Loucy (cell line): ENCODE data around the gene GDNF.
"Not testable (repeated sequence)": the region's sequence is repeated elsewhere in the genome, so short reads cannot be mapped to it uniquely, and the experiment has no call there.

ENCODE experiments used
- H2AFZ ChIP-seq: fragments of 200-600 bp; sonication (generic); 2 replicates; pipeline ENCODE4 v1.6.0; 2016; ENCODE audit warnings: antibody characterized with exemption, mild to moderate bottlenecking, low read length, moderate library complexity
- H3F3A ChIP-seq: fragments of 200-600 bp; 2 replicates; pipeline ENCODE4 v1.6.0; 2016; ENCODE audit warnings: antibody characterized with exemption, low read depth, mild to moderate bottlenecking
- H3K27me3 ChIP-seq: fragments of 200-600 bp; sonication (generic); 2 replicates; pipeline ENCODE4 v1.6.1; 2014; ENCODE audit warnings: low read length, mild to moderate bottlenecking; ENCODE audit not compliant: insufficient read depth, poor library complexity, severe bottlenecking
- H3K36me3 ChIP-seq: fragments of 200-600 bp; sonication (generic); 2 replicates; pipeline ENCODE4 v1.6.1; 2016; ENCODE audit warnings: low read length; ENCODE audit not compliant: insufficient read depth
- H3K4me1 ChIP-seq: fragments of 200-600 bp; sonication (generic); 2 replicates; pipeline ENCODE4 v1.5.1; 2014; ENCODE audit warnings: low read length, mild to moderate bottlenecking; ENCODE audit not compliant: insufficient read depth, poor library complexity, severe bottlenecking
- H3K4me2 ChIP-seq: fragments of 200-600 bp; sonication (generic); 2 replicates; pipeline ENCODE4 v1.6.0; 2014; ENCODE audit warnings: antibody characterized with exemption, low read length, low read depth, mild to moderate bottlenecking; ENCODE audit not compliant: poor library complexity, severe bottlenecking
- H3K4me3 ChIP-seq: fragments of 200-600 bp; sonication (generic); 2 replicates; pipeline ENCODE4 v1.5.1; 2014; ENCODE audit warnings: low read length, mild to moderate bottlenecking, mixed read lengths; ENCODE audit not compliant: poor library complexity, severe bottlenecking
- H3K79me2 ChIP-seq: fragments of 200-600 bp; sonication (generic); 2 replicates; pipeline ENCODE4 v1.6.1; 2014; ENCODE audit warnings: low read length; ENCODE audit not compliant: insufficient read depth
- H3K9ac ChIP-seq: fragments of 200-600 bp; sonication (generic); 2 replicates; pipeline ENCODE4 v1.6.0; 2014; ENCODE audit warnings: mild to moderate bottlenecking, low read depth, low read length, moderate library complexity; ENCODE audit not compliant: poor library complexity, severe bottlenecking
- H3K9me2 ChIP-seq: fragments of 200-600 bp; sonication (generic); replicated peaks from 2 replicates; pipeline ENCODE4 v1.6.1; 2016; ENCODE audit warnings: low read depth, low read length, mixed read lengths
- H3K9me3 ChIP-seq: fragments of 200-600 bp; sonication (generic); 2 replicates; pipeline ENCODE4 v1.6.1; 2014; ENCODE audit warnings: mild to moderate bottlenecking, antibody characterized with exemption, low read length, low read depth; ENCODE audit not compliant: insufficient read depth
- H4K20me1 ChIP-seq: fragments of 200-600 bp; sonication (generic); 2 replicates; pipeline ENCODE4 v1.6.0; 2014; ENCODE audit warnings: antibody characterized with exemption, low read length, mild to moderate bottlenecking; ENCODE audit not compliant: insufficient read depth, poor library complexity, severe bottlenecking
- EZH2phosphoT487 ChIP-seq: fragments of 200-600 bp; IDR thresholded peaks from 2 replicates; pipeline ENCODE4 v1.6.1; 2018; ENCODE audit warnings: antibody characterized with exemption, mild to moderate bottlenecking, moderate library complexity, borderline replicate concordance
- TF ChIP-seq, protein P1 (sequence below): fragments of 200-600 bp; sonication (generic); conservative IDR thresholded peaks from 2 replicates; pipeline ENCODE4 v1.5.1; 2014; ENCODE audit warnings: mild to moderate bottlenecking, antibody characterized with exemption, low read length

The GDNF gene

DNA sequence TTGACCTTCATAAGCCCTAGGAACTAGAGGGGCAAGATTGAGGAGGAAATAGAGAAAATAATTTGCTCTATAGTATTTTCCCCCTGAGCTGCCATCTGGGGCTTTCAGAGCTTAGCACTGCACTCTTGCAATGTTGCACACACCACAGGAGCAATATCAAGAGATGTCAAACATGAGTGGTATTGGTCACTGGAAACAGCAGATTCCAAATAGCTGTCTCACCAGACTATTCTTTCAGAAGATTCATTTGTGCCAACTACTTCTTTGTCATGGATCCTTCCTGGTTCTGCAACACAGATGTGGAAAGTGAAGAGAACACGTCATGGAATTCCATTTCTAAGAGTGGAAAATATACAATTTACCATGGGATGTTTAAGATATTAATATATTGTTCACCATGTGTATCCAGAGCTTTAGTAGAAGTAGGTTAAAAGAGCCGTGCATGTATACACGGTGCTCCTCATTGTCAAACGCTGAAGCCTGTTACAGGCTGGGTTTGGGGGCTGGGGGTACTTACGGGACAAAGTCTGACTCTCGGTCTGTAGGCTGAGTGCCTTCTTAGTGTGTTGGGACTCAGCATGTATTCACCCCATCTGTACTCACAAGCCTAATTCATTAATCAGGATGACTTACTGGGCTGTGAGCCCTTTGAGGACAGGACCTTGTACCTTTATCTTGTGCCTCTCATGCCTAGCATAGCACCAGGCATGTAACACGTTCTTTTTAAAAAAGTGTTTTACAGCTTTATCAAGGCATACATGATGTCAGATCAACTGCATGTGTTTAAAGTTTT lies 31.4 kb upstream of the GDNF start:
- Histone ChIP-seq H3K27me3 (no peaks in the 10 kb centered on the region), H3K4me2 (no peak overlapping the region), H2AFZ (no peak overlapping the region), H4K20me1 (no peaks in the 10 kb centered on the region), H3K9me2 (no peaks in the 10 kb centered on the region), H3F3A (no peaks in the 10 kb centered on the region), H3K9ac (no peak overlapping the region), H3K9me3 (no peaks in the 10 kb centered on the region), H3K79me2 (no peaks in the 10 kb centered on the region), H3K4me3 (no peak overlapping the region), H3K4me1 (no peaks in the 10 kb centered on the region), H3K36me3 (no peaks in the 10 kb centered on the region)
- TF ChIP-seq, protein P1, sequence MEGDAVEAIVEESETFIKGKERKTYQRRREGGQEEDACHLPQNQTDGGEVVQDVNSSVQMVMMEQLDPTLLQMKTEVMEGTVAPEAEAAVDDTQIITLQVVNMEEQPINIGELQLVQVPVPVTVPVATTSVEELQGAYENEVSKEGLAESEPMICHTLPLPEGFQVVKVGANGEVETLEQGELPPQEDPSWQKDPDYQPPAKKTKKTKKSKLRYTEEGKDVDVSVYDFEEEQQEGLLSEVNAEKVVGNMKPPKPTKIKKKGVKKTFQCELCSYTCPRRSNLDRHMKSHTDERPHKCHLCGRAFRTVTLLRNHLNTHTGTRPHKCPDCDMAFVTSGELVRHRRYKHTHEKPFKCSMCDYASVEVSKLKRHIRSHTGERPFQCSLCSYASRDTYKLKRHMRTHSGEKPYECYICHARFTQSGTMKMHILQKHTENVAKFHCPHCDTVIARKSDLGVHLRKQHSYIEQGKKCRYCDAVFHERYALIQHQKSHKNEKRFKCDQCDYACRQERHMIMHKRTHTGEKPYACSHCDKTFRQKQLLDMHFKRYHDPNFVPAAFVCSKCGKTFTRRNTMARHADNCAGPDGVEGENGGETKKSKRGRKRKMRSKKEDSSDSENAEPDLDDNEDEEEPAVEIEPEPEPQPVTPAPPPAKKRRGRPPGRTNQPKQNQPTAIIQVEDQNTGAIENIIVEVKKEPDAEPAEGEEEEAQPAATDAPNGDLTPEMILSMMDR = no peak
- TF ChIP-seq EZH2phosphoT487 = no peak

DNA sequence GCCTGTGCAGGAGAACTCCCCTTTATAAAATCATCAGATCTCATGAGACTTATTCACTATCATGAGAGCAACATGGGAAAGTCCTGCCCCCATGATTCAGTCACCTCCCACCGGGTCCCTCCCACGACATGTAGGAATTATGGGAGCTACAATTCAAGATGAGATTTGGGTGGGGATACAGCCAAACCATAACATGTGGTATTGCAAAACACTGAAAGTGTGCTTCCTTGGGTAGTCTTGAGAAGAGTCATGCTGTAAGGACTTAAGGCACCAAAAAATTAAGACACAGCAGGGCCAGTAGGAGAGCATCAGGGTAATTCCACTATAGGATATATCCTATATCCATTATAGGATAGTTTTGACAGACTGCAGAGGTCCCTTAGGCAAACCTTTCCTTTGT lies 29.4 kb upstream of the GDNF start:
- no peak overlapping the region for H3K9ac ChIP-seq
- no peaks in the 10 kb centered on the region for H3K79me2 ChIP-seq
- no peaks in the 10 kb centered on the region for H3K27me3 ChIP-seq
- TF ChIP-seq, protein P1 = no peak
- TF ChIP-seq EZH2phosphoT487 = no peak
- no peak overlapping the region for H3K4me3 ChIP-seq
- H3K4me2 ChIP-seq = no peak overlapping the region
- no peaks in the 10 kb centered on the region for H3K4me1 ChIP-seq
- H3F3A ChIP-seq = no peaks in the 10 kb centered on the region
- H3K9me3 ChIP-seq = no peaks in the 10 kb centered on the region
- no peaks in the 10 kb centered on the region for H4K20me1 ChIP-seq
- H2AFZ ChIP-seq = no peak overlapping the region
- no peaks in the 10 kb centered on the region for H3K36me3 ChIP-seq
- H3K9me2 ChIP-seq = no peaks in the 10 kb centered on the region

DNA sequence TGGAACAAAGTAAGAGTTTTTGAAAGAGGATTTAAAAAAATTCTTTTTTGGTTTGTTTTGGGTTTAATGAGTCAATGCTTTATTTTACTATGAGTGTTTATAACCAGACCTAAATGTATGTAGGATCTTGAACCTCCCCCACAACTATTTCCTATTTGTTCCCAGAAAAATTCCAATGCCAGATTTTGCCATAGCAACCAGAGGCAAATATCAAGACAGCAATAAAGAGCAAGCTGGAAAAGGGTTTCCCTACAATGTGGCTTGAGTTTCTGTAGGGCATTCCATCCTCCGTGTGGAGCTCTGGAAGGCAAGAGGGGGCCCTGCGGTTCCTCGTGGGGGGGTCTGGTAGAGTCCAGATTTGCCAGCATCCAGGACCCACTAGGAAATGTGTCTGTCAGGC lies 27.8 kb upstream of the GDNF start:
- Histone ChIP-seq H3K9me3 (no peaks in the 10 kb centered on the region), H3K9me2 (no peaks in the 10 kb centered on the region), H3F3A (no peaks in the 10 kb centered on the region), H3K27me3 (no peaks in the 10 kb centered on the region), H3K4me3 (no peak overlapping the region), H3K9ac (no peak overlapping the region), H3K36me3 (no peaks in the 10 kb centered on the region), H3K4me2 (no peak overlapping the region), H3K79me2 (no peaks in the 10 kb centered on the region), H3K4me1 (no peaks in the 10 kb centered on the region), H4K20me1 (no peaks in the 10 kb centered on the region), H2AFZ (no peak overlapping the region)
- TF ChIP-seq EZH2phosphoT487 = no peak

DNA sequence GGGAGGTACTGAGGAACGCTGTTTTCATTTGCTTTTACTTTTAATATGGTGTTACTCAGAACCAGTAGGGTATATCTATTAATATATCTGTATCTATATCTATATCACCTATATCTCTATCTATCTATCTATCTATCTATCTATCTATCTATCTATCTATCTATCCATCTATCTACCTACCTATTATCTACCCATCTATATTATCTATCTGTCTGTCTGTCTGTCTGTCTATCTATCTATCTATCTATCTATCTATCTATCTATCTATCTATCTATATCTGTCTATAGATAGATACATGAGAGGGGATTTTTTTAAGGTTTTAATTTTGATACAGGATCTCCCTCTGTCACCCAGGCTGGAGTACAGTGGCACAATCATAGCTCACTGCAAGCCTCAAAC lies 23.1 kb upstream of the GDNF start:
- not testable (repeated sequence) for H3K27me3 ChIP-seq, H3K4me2 ChIP-seq, H3K9ac ChIP-seq, H4K20me1 ChIP-seq, H3F3A ChIP-seq, H3K4me1 ChIP-seq, H3K9me2 ChIP-seq, H3K4me3 ChIP-seq, H3K9me3 ChIP-seq, H3K79me2 ChIP-seq, H2AFZ ChIP-seq, H3K36me3 ChIP-seq
